Measurements from ENCODE around the gene SPPL2C. TPM values are rescaled to one million over a fixed set of nuclear protein-coding genes. Genes with fewer than 3 reads are reported as not detected.

SPPL2C gene
- total and polyA plus RNA-seq, 3 donors from 2014 or later: 21.7 to 64.7 (median 58.9) TPM

DNA sequence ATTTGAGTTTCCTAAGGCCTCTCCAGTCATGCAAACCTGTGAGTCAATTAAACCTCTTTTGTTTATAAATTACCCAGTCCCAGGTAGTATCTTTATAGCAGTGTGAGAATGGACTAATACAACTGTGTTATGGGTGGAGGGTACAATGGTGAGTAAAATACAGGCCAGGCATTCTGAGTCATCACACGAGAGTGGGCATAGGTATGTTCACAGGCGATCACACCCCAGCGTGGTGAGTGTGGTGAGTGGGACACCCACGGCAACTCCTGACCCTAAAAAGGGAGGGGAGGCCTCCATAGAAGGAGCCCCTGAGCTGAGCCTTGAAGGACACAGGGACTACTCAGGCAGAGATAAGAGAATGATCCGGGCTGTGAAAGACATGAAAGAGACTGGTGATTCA, 27.0 kb downstream of the SPPL2C start:
- Histone ChIP-seq H3K27ac (no peak overlapping the region), H3K27me3 (no peaks in the 10 kb centered on the region), H3K36me3 (ENCODE audit: low read depth, missing control alignments) (no peaks in the 10 kb centered on the region), H3K9me3 (no peaks in the 10 kb centered on the region), H3K4me3 (no peak overlapping the region), H3K4me1 (no peaks in the 10 kb centered on the region)
- DNase-seq: no peak
- TF ChIP-seq, protein P1, sequence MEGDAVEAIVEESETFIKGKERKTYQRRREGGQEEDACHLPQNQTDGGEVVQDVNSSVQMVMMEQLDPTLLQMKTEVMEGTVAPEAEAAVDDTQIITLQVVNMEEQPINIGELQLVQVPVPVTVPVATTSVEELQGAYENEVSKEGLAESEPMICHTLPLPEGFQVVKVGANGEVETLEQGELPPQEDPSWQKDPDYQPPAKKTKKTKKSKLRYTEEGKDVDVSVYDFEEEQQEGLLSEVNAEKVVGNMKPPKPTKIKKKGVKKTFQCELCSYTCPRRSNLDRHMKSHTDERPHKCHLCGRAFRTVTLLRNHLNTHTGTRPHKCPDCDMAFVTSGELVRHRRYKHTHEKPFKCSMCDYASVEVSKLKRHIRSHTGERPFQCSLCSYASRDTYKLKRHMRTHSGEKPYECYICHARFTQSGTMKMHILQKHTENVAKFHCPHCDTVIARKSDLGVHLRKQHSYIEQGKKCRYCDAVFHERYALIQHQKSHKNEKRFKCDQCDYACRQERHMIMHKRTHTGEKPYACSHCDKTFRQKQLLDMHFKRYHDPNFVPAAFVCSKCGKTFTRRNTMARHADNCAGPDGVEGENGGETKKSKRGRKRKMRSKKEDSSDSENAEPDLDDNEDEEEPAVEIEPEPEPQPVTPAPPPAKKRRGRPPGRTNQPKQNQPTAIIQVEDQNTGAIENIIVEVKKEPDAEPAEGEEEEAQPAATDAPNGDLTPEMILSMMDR (IDR thresholded peaks at IDR 0.05): no peak
- TF ChIP-seq POLR2A (IDR thresholded peaks at IDR 0.05): no peak
- intact Hi-C loops (cut with DNase I; ENCODE audit: low total_unique reads): no loop called here
- 79 to 80% methylated on average over 5 of the region's 5 CpGs for WGBS, 2 donors

DNA sequence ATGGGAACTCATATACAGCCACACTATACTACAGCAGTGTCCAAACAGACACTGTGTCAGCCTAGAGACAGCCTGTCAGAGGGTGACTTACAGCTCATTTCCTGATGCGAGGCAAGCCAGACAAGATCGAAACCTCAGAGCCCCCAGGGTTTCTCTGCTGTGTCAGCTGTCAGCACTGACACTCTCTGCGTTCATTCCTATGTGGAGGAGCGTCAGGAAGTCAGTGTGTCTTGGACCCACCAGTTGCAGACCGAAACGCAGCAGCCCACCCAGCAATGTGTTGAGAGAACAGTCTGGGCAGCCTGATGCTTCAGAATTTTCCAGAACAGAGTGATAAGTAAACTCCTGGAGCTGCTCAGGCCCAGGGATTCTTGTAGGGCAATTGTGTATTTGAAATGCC, 29.0 kb downstream of the SPPL2C start:
- TF ChIP-seq, protein P1 (IDR thresholded peaks at IDR 0.05): no peak
- TF ChIP-seq POLR2A (IDR thresholded peaks at IDR 0.05): no peak
- Histone ChIP-seq H3K27ac (no peak overlapping the region), H3K27me3 (no peaks in the 10 kb centered on the region), H3K36me3 (ENCODE audit: low read depth, missing control alignments) (no peaks in the 10 kb centered on the region), H3K9me3 (no peaks in the 10 kb centered on the region), H3K4me1 (no peaks in the 10 kb centered on the region), H3K4me3 (no peak overlapping the region)
- intact Hi-C loops (cut with DNase I; ENCODE audit: low total_unique reads): no loop called here
- DNase-seq: no peak
- WGBS, 2 donors: 37 to 48% methylated on average over 6 of the region's 6 CpGs

DNA sequence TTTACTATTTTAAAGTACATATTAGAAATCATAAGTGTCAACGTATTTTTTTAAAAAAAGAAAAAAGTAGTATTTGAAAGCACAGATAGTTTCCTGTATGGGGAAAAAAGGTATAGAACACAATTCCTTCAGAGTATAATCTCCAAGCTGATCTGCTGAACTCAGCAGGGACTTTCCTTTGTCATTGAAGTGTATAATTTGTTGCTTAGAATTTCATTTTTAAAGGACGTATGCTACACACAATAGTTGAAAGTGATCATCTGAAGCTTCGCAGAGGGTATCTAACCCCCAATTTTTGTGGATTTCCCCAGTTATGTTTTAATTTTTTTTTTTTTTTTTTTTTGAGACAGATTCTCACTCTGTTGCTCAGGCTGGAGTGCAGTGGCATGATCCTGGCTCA, 29.5 kb downstream of the SPPL2C start:
- intact Hi-C loops (cut with DNase I; ENCODE audit: low total_unique reads): no loop called here
- no peak overlapping the region for H3K4me3 ChIP-seq
- H3K36me3 ChIP-seq (ENCODE audit: low read depth, missing control alignments): no peaks in the 10 kb centered on the region
- no peaks in the 10 kb centered on the region for H3K9me3 ChIP-seq
- H3K27ac ChIP-seq: no peak overlapping the region
- no peak for DNase-seq
- no peaks in the 10 kb centered on the region for H3K27me3 ChIP-seq
- H3K4me1 ChIP-seq: no peaks in the 10 kb centered on the region
- TF ChIP-seq, protein P1 (IDR thresholded peaks at IDR 0.05): no peak
- no peak for TF ChIP-seq POLR2A (IDR thresholded peaks at IDR 0.05)
- 70 to 76% methylated on average over 3 of the region's 3 CpGs for WGBS, 2 donors

DNA sequence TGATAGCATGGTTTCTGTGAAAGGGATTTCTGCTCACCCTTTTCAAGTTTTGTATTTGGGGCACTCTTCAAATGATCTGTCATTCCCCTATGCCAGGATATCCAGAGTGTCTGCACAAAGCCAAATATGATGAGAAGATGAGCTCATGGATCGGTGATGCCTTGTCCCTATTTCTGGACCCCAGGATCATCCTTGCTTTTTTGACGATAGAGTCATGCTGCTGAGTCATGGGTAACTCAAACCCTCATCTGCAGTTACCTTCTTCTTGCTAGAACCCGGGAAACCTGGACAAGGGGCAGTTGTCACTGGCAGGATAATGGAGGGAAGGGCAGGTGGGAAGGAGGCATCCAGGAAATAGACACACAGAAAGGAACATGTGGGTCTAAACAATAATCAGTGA, 31.9 kb downstream of the SPPL2C start:
- 85 to 89% methylated on average over 3 of the region's 3 CpGs for WGBS, 2 donors
- no peaks in the 10 kb centered on the region for H3K9me3 ChIP-seq
- no peaks in the 10 kb centered on the region for H3K27me3 ChIP-seq
- no peak overlapping the region for H3K27ac ChIP-seq
- no peaks in the 10 kb centered on the region for H3K4me1 ChIP-seq
- no peak overlapping the region for H3K4me3 ChIP-seq
- DNase-seq: no peak
- no peak for TF ChIP-seq POLR2A (IDR thresholded peaks at IDR 0.05)
- TF ChIP-seq, protein P1 (IDR thresholded peaks at IDR 0.05): no peak
- intact Hi-C loops (cut with DNase I; ENCODE audit: low total_unique reads): no loop called here
- no peaks in the 10 kb centered on the region for H3K36me3 ChIP-seq (ENCODE audit: low read depth, missing control alignments)

DNA sequence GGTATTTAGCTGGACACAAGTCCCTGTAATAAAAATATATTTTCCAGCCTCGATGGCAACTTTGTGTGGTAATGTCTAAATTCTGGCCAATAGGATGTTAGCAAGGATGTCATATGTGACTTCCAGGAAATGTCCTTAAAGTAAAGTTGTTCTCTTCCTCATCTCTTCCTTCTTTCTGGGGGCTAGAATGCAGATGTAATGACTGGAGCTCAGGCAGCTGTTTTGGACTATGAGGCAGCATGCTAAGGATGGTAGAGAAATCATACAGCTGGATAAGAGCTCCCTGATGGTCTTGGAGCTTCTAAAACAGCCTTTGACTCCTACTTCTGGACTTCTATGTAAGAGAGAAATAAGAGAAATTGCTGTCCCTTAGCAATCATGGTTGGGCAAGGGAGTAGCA, 32.8 kb downstream of the SPPL2C start:
- no peak overlapping the region for H3K27ac ChIP-seq
- H3K27me3 ChIP-seq: no peaks in the 10 kb centered on the region
- TF ChIP-seq, protein P1 (IDR thresholded peaks at IDR 0.05): no peak
- no peak for TF ChIP-seq POLR2A (IDR thresholded peaks at IDR 0.05)
- intact Hi-C loops (cut with DNase I; ENCODE audit: low total_unique reads): no loop called here
- 63 to 83% methylated on average over 1 of the region's 1 CpG for WGBS, 2 donors
- H3K36me3 ChIP-seq (ENCODE audit: low read depth, missing control alignments): no peaks in the 10 kb centered on the region
- H3K9me3 ChIP-seq: no peaks in the 10 kb centered on the region
- DNase-seq: no peak
- no peak overlapping the region for H3K4me3 ChIP-seq
- H3K4me1 ChIP-seq: no peaks in the 10 kb centered on the region
